Kidney (tissue), 14 donors: ENCODE data around the gene FBXO11. TPM values are rescaled to one million over a fixed set of nuclear protein-coding genes. Genes with fewer than 3 reads are reported as not detected.

Experiments used
- DNase-seq, 5 donors: peaks; one replicate each; pipeline ENCODE4 v3.0.0-alpha.2; 2013 to 2020
- FAIRE-seq: peaks from 2 replicates; lab custom pipeline; 2012; peaks lifted over from hg19 to GRCh38; lab: Jason Lieb, UNC
- H3K27ac ChIP-seq, 2 donors: one replicate each; pipeline ENCODE4 v1.7.0; 2013; ENCODE audit warnings: low read depth in 2 of 2, low read length in 2 of 2, inconsistent platforms in 1 of 2
- H3K27me3 ChIP-seq: one replicate; pipeline ENCODE4 v1.7.1; 2013; ENCODE audit warnings: low read length, inconsistent platforms; ENCODE audit not compliant: control insufficient read depth, insufficient read depth
- H3K36me3 ChIP-seq, 3 donors: one replicate each; pipeline versions ENCODE4 v1.7.0 to v1.7.1; 2013; ENCODE audit warnings: low read length in 3 of 3, control low read depth in 1 of 3, inconsistent platforms in 1 of 3; ENCODE audit not compliant: insufficient read depth in 3 of 3, control insufficient read depth in 2 of 3
- H3K4me1 ChIP-seq, 3 donors: one replicate each; pipeline versions ENCODE4 v1.7.0 to v1.7.1; 2013; ENCODE audit warnings: low read length in 3 of 3, inconsistent platforms in 1 of 3, low read depth in 1 of 3; ENCODE audit not compliant: control insufficient read depth in 2 of 3, insufficient read depth in 2 of 3
- H3K4me3 ChIP-seq, 3 donors: one replicate each; pipeline versions ENCODE4 v1.7.0 to v1.8.1; 2013; ENCODE audit warnings: low read length in 3 of 3, control low read depth in 1 of 3, inconsistent platforms in 1 of 3
- H3K9ac ChIP-seq, 3 donors: one replicate each; pipeline versions ENCODE4 v1.7.0 to v1.7.1; 2013; ENCODE audit warnings: low read length in 3 of 3, control low read depth in 1 of 3, inconsistent platforms in 1 of 3
- H3K9me3 ChIP-seq, 3 donors: one replicate each; pipeline versions ENCODE4 v1.7.0 to v1.7.1; 2013; ENCODE audit warnings: low read length in 3 of 3, control low read depth in 1 of 3, inconsistent platforms in 1 of 3; ENCODE audit not compliant: control insufficient read depth in 2 of 3, insufficient read depth in 1 of 3
- CTCF ChIP-seq: IDR thresholded peaks from 3 replicates; pipeline ENCODE4 v1.5.1; 2012; ENCODE audit warnings: mild to moderate bottlenecking, moderate library complexity, borderline replicate concordance; ENCODE audit not compliant: insufficient read depth; ENCODE audit errors: extremely low read depth
- intact Hi-C: fragments of 100-400 bp; cut with DNase I; formaldehyde crosslinking; loops from one replicate; pipeline ENCODE4 v1.11.1; 2022
- polyA plus RNA-seq: library from polyadenylated mRNA; stranded (reverse); fragments of 350-450 nt; fragmentation: Illumina TruSeq; extraction: RNeasy Lipid Tissue Mini Kit (QIAGEN cat#74804); gene quantifications from one replicate; pipeline ENCODE4 v1.2.3, GENCODE V29; 2014; ENCODE audit warnings: low read depth, low replicate concordance; ENCODE audit not compliant: insufficient read depth
- total RNA-seq: library from RNA; stranded (reverse); fragmentation: NEBNext Ultra II Directional; extraction: Animal tissue kit (Norgen Biotek cat#: 25700); gene quantifications from one replicate; pipeline ENCODE4 v1.2.1, GENCODE V29; 2021
- donor health status: control.
- donor health status: control.
- donor health status: control.
- donor health status: control.
- donor health status: control.
- donor health status: DM: yes; HTN: yes; CAD: no.
- donor health status: Normal renal cell carcinoma (clear cell type).

Gene FBXO11
- total and polyA plus RNA-seq, 2 donors from 2014 or later, result 21.9 to 68.7 TPM

DNA sequence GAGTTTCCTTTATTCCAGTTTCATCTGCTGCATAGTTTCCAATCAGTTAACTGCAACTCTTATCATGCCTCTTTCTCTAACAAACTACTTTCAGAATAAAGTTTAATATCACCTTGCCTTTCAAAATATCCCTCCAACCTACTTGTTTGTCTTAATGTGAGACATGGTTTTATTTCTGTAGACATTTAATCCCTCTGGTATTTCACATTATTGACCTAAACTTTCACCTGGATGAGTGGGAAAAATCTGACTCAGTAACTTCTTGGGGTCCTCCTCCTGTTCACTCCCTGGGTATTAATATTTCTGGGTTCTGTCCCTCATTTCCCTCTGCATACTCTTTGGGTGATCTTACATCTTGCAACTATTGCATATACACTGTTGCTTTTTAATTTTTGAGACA lies 95.4 kb downstream of the FBXO11 start:
- Histone ChIP-seq H3K9ac (no peak overlapping the region), H3K36me3 (peaks cover 5 to 36% (median 13%) of the 10 kb centered on the region in 3 donors), H3K9me3 (no peaks in the 10 kb centered on the region), H3K27ac (no peak overlapping the region), H3K4me1 (no peaks in the 10 kb centered on the region), H3K27me3 (no peaks in the 10 kb centered on the region), H3K4me3 (no peak overlapping the region)
- DNase-seq (no peak), FAIRE-seq (no peak)
- no peak for TF ChIP-seq CTCF
- intact Hi-C loops, result no loop called here

- Histone ChIP-seq H3K9ac (no peak overlapping the region), H3K36me3 (peaks cover 5 to 34% (median 11%) of the 10 kb centered on the region in 3 donors), H3K4me3 (no peak overlapping the region), H3K4me1 (no peaks in the 10 kb centered on the region), H3K27me3 (no peaks in the 10 kb centered on the region), H3K27ac (no peak overlapping the region), H3K9me3 (no peaks in the 10 kb centered on the region)
- DNase-seq (no peak), FAIRE-seq (no peak)
- TF ChIP-seq CTCF, result no peak
- intact Hi-C loops, result no loop called here
These were observed 96.4 kb downstream of the FBXO11 start for GRCh38 chr2:47809903-47810302.

- no peak for FAIRE-seq
- no peak for TF ChIP-seq CTCF
- peaks cover 0 to under 1% (median under 1%) of the 10 kb centered on the region in 3 donors for H3K9me3 ChIP-seq
- H3K36me3 ChIP-seq, result peaks cover 7 to 47% (median 16%) of the 10 kb centered on the region in 3 donors
- H3K4me3 ChIP-seq, result no peak overlapping the region
- H3K4me1 ChIP-seq, result no peaks in the 10 kb centered on the region
- intact Hi-C loops, result no loop called here
- no peak overlapping the region for H3K9ac ChIP-seq
- DNase-seq, result no peak
- no peak overlapping the region for H3K27ac ChIP-seq
- no peaks in the 10 kb centered on the region for H3K27me3 ChIP-seq
These were observed 97.7 kb downstream of the FBXO11 start for GRCh38 chr2:47808614-47809013.

GRCh38 chr2:47805850-47806249 lies 100.4 kb downstream of the FBXO11 start:
- peaks cover 0 to 6% (median 2%) of the 10 kb centered on the region in 3 donors for H3K9me3 ChIP-seq
- H3K36me3 ChIP-seq, result peaks cover 20 to 47% (median 24%) of the 10 kb centered on the region in 3 donors
- H3K4me1 ChIP-seq, result no peaks in the 10 kb centered on the region
- intact Hi-C loops, result no loop called here
- no peaks in the 10 kb centered on the region for H3K27me3 ChIP-seq
- FAIRE-seq (no peak), DNase-seq (no peak)
- no peak overlapping the region for H3K27ac ChIP-seq
- no peak overlapping the region for H3K9ac ChIP-seq
- TF ChIP-seq CTCF, result no peak
- H3K4me3 ChIP-seq, result no peak overlapping the region
